GM19328 (cell line): ENCODE data around the gene SLC25A36.
"Not testable (repeated sequence)": the region's sequence is repeated elsewhere in the genome, so short reads cannot be mapped to it uniquely, and the experiment has no call there.

Experiments used
- ATAC-seq: cut with Tn5 transposase; IDR thresholded peaks from one replicate; pipeline ENCODE4 v1.9.1; 2021; ENCODE audit warnings: mild to moderate bottlenecking, moderate library complexity; ENCODE audit not compliant: unreplicated experiment

Gene SLC25A36

DNA sequence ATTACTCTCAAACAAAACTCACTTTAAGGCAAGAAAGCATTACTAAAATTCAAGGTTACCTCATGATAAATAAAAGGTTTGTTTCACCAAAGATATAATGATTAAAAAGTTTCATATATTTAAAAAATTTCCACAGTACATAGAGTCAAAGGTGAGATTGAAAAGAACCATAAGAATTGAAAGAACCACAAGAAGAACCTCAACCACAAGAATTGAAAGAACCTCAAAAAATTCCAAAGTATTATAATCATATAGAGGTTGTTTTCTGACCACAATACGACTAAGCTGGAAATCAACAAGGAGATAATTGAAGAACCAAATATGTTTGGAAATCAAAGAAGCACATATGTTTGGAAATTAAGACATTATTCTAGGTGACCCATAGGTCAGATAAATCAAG, 52.7 kb downstream of the SLC25A36 start:
- no peak for ATAC-seq

DNA sequence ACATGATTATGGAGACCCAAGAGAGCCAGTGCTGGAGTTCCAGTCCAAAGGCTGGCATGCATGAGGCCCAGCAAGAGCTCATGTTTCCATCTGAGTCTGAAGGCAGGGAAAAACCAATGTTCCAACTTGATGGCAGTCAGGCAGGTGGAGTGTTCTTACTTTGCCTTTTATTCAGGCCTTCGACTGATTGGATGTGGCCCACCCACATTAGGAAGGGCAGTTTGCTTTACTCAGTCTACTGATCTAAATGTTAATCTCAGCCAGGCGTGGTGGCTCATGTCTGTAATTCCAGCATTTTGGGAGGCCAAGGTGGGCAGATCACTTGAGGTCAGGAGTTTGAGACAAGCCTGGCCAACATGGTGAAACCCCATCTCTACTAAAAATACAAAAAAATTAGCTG, 53.2 kb downstream of the SLC25A36 start:
- ATAC-seq = not testable (repeated sequence)

DNA sequence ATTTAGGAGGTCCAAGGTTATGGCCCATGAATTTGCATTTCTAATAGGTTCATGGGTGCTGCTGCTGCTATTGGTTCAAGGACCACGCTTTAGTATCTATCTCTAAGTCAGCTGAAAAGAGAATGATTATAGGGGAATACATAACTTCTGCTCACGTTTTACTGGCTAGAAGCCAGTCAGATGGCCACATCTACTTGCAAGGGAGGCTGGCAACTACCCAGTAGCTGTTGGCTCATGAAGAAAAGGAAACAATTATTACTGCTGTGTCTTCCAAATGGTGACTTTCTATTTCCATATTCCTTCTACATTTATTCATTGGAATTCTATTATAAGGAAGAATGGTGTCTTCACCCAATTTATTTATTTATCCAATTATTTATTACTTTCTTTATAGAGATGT, 54.2 kb downstream of the SLC25A36 start:
- no peak for ATAC-seq

DNA sequence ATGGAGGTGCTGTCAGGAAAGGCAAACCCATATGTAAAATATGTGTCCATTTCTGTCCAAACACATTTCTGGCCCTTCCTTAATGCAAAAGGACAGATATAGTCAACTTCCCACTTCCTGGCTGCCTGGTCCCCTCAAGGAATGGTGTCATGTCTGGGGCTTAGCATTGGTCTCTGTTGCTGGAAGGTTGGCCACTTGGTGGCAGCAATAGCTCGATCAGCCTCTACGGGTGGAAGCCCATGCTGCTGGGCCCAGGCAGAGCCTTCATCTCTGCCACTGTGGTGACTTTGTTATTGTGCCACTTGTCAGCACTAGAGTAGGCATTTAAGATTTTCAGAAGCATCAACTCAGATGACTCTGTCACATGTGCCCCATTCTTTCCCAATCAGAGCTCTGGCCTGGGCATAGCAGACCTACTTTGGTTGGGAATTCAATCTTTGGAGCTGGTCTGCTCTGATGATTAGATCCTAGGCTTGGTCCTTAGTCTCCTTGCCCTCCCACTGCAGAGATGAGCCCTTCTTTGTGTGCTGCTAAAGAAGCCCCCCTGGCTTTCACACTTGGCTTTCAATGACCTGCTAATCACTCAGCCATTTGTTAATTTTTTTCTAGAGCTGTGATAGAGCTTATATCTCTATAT, 58.5 kb downstream of the SLC25A36 start:
- ATAC-seq = no peak

DNA sequence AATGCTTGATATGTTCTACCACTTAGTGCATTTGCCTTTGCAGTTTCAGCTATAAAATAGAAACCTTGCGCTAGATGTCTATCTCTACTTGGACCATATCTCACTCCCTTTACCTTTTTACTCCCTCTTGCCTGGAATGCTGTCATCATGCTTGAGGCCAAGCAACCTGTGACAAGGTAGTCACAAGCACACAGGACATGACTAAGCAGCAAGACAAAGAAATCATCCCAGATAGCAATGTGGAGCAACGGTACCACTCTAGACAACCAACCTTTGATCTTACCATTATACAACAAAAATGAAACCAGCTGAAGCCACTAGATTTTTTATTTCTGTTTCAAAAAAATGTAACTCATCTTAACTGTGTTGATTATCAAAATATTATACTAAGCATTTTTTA, 59.0 kb downstream of the SLC25A36 start:
- no peak for ATAC-seq

DNA sequence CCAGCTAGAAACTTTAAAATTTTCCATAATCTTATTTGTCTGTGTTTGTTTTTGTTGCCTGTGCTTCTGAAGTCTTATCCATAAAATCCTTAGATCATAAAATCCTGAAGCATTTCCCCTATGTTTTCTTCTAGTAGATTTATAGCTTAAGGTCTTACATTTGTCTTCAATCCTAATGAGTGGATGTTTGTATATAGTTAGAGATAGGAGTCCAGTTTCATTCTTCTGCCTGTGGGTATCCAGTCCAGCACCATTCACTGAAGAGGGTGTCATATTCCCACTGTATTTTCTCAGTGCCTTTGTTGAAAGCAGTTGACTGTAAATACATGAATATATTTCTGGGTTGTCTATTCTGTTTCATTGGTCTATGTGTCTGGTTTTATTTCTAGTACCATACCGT, 64.7 kb downstream of the SLC25A36 start:
- ATAC-seq = no peak

DNA sequence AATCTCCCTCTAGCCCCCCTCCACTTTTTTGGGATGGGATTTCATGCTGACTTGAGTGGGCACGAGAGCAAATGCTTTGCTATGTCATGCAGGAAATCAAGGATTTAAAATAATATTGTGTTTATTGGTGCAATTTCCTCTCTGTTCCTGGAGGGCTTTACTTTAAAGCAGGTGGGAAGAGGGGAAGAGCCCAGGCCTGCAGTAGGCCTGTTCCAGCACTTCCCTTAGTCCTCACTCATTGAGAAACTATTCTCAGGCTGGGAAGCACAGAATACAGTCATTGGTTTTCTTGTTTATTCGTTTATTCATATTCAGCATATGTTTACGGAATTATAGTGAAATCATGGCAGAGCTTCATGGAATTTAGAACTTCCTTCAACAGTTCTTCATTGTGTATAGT, 67.9 kb downstream of the SLC25A36 start:
- no peak for ATAC-seq

DNA sequence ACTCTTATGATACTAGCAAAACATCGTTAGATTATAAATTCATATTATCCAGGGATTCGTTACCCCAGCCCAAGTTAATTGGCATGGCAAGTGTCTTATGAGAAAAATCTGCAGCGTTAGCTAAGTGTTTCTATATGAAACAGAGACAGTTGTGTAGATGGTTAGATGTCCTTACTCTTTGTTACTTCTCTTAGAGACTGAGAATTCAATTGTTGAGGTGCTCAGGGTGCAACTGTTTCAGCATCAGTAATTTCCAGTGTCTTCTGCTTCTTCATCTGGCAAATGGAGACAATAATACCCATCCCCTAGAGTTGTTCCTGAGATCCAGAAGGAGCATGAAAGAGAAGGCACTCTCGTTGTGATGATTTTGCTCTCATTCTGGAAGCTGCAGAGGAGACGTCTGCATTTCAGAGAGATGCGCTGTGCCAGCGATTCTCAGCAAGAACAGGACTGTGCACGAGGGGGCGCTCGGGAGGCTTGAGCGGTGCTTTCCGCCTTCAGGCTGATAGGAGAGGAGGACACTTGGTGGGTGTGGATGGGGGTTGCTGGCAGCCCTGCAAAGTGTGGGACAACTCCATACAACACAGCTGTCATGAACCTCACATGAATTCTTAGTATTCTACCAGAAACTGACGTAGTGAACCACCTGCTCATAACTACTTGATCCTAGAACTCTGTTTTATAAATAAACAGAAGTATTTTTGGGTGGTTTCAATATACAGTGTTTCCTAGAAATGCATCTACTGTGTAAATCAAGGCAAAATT, 69.8 kb downstream of the SLC25A36 start:
- ATAC-seq = peak; percentile 65

DNA sequence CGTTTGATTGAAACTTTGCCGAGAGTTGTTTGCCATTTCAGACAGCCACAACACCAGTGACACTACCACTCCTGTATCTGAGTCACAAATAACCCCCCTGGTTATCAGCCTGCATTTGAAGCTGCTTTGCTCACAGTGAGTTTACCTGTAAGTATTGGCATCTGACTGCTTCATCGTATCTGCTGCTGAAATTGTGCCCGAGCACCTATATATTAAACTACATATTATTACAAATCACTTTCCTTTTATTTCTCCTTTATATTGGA, 70.3 kb downstream of the SLC25A36 start:
- ATAC-seq = no peak

DNA sequence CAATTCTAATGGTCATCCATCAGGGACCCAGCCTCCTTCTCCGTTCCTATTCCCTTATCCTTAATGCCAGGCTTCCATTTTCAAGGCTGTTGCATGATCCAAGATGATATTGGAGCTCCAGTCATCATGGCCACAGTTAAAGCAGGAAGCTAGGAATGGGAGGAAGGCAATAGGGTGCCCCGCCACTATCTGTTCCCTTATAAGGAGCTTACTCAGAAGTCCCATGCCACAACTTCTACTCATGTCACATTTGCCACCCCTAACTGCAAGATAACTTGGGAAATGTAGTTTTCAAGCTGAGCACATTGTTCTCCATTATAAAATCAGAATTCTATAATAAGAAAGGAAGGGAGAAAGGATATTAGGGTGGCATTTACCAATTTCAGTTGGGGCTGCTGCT, 70.9 kb downstream of the SLC25A36 start:
- ATAC-seq = no peak

DNA sequence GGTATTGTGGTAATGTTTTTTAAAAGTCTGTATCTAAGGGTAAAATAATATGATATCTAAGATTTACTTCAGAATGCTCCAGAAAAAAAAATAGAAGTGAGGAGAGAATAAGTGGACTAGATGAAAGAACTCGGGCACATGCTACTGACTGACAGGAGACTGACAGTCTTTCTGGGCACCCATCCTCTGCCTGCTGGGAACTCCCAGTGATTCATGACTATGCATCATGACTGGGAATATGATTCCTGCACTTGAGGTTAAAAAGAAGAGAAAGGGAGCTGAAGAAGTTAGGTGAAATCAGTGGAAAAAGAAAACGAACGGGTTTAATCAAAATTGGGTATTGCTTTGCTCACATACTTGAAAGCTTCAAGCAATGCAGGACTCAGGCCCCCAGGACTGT, 73.8 kb downstream of the SLC25A36 start:
- no peak for ATAC-seq

DNA sequence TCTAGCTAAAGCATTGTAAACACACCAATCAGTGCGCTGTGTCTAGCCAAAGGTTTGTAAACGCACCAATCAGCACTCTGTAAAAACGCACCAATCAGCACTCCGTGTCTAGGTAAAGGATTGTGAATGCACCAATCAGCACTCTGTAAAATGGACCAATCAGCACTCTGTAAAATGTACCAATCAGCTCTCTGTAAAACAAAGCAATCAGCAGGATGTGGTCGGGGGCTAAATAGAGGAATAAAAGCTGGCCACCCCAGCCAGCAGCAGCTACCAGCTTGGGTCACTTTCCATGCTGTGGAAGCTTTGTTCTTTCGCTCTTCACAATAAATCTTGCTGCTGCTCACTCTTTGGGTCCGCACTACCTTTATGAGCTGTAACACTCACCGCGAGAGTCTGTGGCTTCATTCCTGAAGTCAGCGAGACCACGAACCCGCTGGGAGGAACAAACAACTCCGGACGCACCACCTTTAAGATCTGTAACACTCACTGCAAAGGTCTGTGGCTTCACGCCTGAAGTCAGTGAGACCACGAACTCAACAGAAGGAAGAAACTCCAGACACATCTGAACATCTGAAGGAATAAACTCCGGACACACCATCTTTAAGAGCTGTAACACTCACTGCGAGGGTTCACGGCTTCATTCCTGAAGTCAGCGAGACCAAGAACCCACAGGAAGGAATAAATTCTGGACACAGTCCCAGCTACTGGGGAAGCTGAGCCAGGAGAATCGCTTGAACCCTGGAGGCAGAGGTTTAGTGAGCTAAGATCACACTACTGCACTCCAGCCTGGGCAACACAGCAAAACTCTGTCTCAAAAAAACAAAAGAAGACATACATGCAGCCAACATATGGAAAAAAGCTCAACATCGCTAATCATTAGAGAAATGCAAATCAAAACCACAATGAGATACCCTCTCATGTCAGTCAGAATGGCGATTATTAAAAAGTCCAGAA, 76.0 kb downstream of the SLC25A36 start:
- ATAC-seq = not testable (repeated sequence)

DNA sequence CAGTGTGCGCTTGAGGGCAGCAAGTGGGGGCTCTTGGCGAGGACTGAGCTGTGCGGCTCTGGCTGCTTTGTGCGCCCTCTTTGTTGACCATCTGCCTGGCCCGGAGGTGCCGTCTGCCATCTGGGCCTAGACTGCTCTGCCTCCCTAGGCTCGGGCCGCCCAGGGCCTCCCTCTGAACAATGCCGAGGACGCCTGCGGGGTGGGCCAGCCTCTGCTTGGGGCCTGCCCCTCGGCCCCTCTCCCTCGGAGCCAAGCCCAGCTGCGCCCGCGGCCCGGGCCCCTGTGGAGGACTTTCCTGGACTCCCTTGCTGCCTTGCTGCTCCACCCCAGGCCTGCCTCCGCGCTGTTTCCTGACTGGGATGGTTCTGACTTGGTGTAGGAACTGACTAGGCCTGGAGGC, 77.6 kb downstream of the SLC25A36 start:
- ATAC-seq = no peak

DNA sequence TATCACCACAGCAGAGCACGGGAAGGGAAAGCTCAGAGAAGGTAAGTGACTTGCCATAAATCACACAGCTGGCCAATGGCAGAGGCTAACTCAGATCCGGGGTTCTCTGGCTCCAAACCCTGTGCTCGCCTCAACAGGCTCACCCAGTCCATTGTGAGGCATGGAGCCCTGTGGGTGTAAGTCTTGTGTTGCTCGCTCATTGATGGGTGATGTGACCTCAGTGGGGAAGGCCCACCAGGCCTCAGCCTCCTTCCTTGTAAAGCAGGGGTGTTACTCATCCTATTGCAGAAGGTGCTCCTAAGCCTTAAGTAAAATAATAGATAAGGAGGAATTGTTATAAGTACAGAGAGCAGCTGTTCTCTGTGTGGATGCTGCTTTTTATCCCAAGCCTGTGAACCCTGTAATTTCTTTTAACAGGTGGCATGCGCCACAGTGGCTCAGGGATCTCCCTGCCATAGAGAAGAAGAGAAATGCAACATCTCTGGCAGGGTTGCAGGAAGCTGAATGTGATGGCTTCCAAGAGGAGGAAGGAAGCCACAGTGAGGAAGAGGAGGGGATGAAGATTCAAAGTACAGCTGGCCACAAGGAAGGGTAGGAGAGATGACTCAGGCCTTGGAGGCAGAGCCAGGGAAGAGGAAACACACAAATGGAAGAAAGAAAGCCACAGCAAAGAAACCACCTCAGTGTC, 78.7 kb downstream of the SLC25A36 start:
- no peak for ATAC-seq

DNA sequence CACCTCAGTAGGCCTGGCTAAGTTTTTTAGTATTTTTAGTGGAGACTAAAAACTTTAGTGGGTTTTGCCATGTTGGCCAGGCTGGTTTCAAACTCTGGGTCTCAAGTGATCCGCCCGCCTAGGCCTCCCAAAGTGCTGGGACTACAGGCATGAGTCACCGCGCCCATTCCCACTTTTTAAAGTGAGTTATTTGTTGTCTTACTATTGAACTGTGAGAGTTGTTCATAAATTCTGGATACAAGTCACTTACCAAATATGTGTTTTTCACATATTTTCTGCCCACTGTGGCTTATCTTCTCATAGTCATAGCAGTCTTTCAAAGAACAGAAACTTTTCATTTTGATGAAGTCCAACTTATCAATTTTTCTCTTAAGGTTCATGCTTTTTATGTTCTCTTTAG, 79.6 kb downstream of the SLC25A36 start:
- ATAC-seq = no peak
